HepG2 (cell line): ENCODE data around the gene DISP2. TPM values are rescaled to one million over a fixed set of nuclear protein-coding genes. Genes with fewer than 3 reads are reported as not detected.

Source experiments
- CENPX ChIP-seq: sonication (generic); formaldehyde crosslinking; IDR thresholded peaks from 2 replicates; pipeline ENCODE4 v1.9.0; 2021; ENCODE audit warnings: mild to moderate bottlenecking, missing genetic modification reagents, moderate library complexity
- EZH2 ChIP-seq: conservative IDR thresholded peaks from 2 replicates; pipeline ENCODE4 v1.6.1; 2012; ENCODE audit warnings: mild to moderate bottlenecking, low read depth, low read length, moderate library complexity
- FOXA3 ChIP-seq: IDR thresholded peaks from 2 replicates; pipeline ENCODE4 v1.6.1; 2016; ENCODE audit warnings: missing genetic modification reagents, missing compliant biosample characterization
- GPN1 ChIP-seq: sonication (generic); formaldehyde crosslinking; IDR thresholded peaks from 2 replicates; pipeline ENCODE4 v1.5.1; 2020; ENCODE audit warnings: missing genetic modification reagents, borderline replicate concordance
- HES4 ChIP-seq: sonication (generic); formaldehyde crosslinking; IDR thresholded peaks from 2 replicates; pipeline ENCODE4 v1.9.0; 2021; ENCODE audit warnings: mild to moderate bottlenecking, missing genetic modification reagents, borderline replicate concordance
- HHEX ChIP-seq: IDR thresholded peaks from 2 replicates; pipeline ENCODE4 v1.6.1; 2016; ENCODE audit warnings: control low read depth
- HNRNPLL ChIP-seq: fragments of 200-400 bp; formaldehyde crosslinking; IDR thresholded peaks from 2 replicates; pipeline ENCODE4 v1.6.1; 2017; ENCODE audit warnings: mild to moderate bottlenecking, low read depth, low read length; ENCODE audit not compliant: poor library complexity, severe bottlenecking
- HOXA5 ChIP-seq: sonication (generic); formaldehyde crosslinking; IDR thresholded peaks from 2 replicates; pipeline ENCODE4 v1.4.0; 2020; ENCODE audit warnings: missing genetic modification reagents
- MEF2D ChIP-seq: sonication (generic); formaldehyde crosslinking; IDR thresholded peaks from 2 replicates; pipeline ENCODE4 v1.5.1; 2020; ENCODE audit warnings: mild to moderate bottlenecking, missing genetic modification reagents
- MIER2 ChIP-seq: IDR thresholded peaks from 2 replicates; pipeline ENCODE4 v1.6.1; 2016; ENCODE audit warnings: missing biosample characterization, missing genetic modification reagents
- MIER3 ChIP-seq: IDR thresholded peaks from 2 replicates; pipeline ENCODE4 v1.6.1; 2016; ENCODE audit warnings: missing compliant biosample characterization, borderline replicate concordance
- MIXL1 ChIP-seq: IDR thresholded peaks from 2 replicates; pipeline ENCODE4 v1.6.1; 2016
- PHF21A ChIP-seq: sonication (generic); formaldehyde crosslinking; IDR thresholded peaks from 2 replicates; pipeline ENCODE4 v1.5.0; 2020; ENCODE audit warnings: mild to moderate bottlenecking, missing genetic modification reagents
- RNF219 ChIP-seq: sonication (generic); formaldehyde crosslinking; IDR thresholded peaks from 2 replicates; pipeline ENCODE4 v1.5.0; 2020; ENCODE audit warnings: mild to moderate bottlenecking, missing genetic modification reagents
- SP140L ChIP-seq: sonication (generic); formaldehyde crosslinking; IDR thresholded peaks from 2 replicates; pipeline ENCODE4 v1.4.0; 2020; ENCODE audit warnings: missing genetic modification reagents, borderline replicate concordance
- TEAD2 ChIP-seq: sonication (generic); formaldehyde crosslinking; IDR thresholded peaks from 2 replicates; pipeline ENCODE4 v1.9.0; 2021; ENCODE audit warnings: missing genetic modification reagents
- ZBTB33 ChIP-seq: sonication (generic); formaldehyde crosslinking; IDR thresholded peaks from 2 replicates; pipeline ENCODE4 v1.4.0; 2020; ENCODE audit warnings: missing genetic modification reagents
- ZFP91 ChIP-seq: sonication (generic); formaldehyde crosslinking; IDR thresholded peaks from 2 replicates; pipeline ENCODE4 v1.9.0; 2022; ENCODE audit warnings: missing genetic modification reagents, mild to moderate bottlenecking, borderline replicate concordance
- ZNF160 ChIP-seq: sonication (generic); formaldehyde crosslinking; IDR thresholded peaks from 2 replicates; pipeline ENCODE4 v1.8.0; 2022; ENCODE audit warnings: mild to moderate bottlenecking, inconsistent platforms, missing genetic modification reagents
- ZNF205 ChIP-seq: IDR thresholded peaks from 2 replicates; pipeline ENCODE4 v1.6.1; 2018; ENCODE audit warnings: missing biosample characterization, missing genetic modification reagents
- ZNF224 ChIP-seq: sonication (generic); formaldehyde crosslinking; IDR thresholded peaks from 2 replicates; pipeline ENCODE4 v1.5.0; 2020; ENCODE audit warnings: mild to moderate bottlenecking, missing genetic modification reagents
- ZNF24 ChIP-seq: fragments of 450-650 bp; IDR thresholded peaks from 2 replicates; pipeline ENCODE4 v1.6.1; 2017; ENCODE audit warnings: antibody characterized with exemption, mild to moderate bottlenecking
- ZNF282 ChIP-seq: fragments of 450-650 bp; IDR thresholded peaks from 2 replicates; pipeline ENCODE4 v1.6.1; 2018; ENCODE audit not compliant: partially characterized antibody
- ZNF562 ChIP-seq: sonication (generic); formaldehyde crosslinking; IDR thresholded peaks from 2 replicates; pipeline ENCODE4 v1.8.0; 2022; ENCODE audit warnings: missing genetic modification reagents, borderline replicate concordance
- ZNF563 ChIP-seq: sonication (generic); formaldehyde crosslinking; IDR thresholded peaks from 2 replicates; pipeline ENCODE4 v1.8.0; 2022; ENCODE audit warnings: mild to moderate bottlenecking, moderate library complexity, missing genetic modification reagents
- ZNF839 ChIP-seq: sonication (generic); formaldehyde crosslinking; IDR thresholded peaks from 2 replicates; pipeline ENCODE4 v1.4.0; 2020; ENCODE audit warnings: missing genetic modification reagents, mild to moderate bottlenecking, borderline replicate concordance
- ZNF883 ChIP-seq: sonication (generic); formaldehyde crosslinking; IDR thresholded peaks from 2 replicates; pipeline ENCODE4 v1.5.1; 2020; ENCODE audit warnings: mild to moderate bottlenecking, missing genetic modification reagents; ENCODE audit errors: not compliant biosample characterization
- polyA plus RNA-seq, 8 experiments: library from polyadenylated mRNA; depleted of rRNA in 3 of 8; stranded (reverse) in 7 of 8; unstranded in 1 of 8; fragments of >200 nt; fragmentation: Illumina TruSeq in 4 of 8; extraction: Trizol in 4 of 8; gene quantifications; 2 replicates each; pipeline versions ENCODE4 v1.2.1 to v1.2.3, GENCODE V29; 2011 to 2016; ENCODE audit warnings: low read depth in 4 of 8, missing spikeins in 1 of 8, mixed read lengths in 1 of 8; ENCODE audit not compliant: insufficient read depth in 1 of 8
- total RNA-seq, 5 experiments: library from RNA; depleted of rRNA; stranded (reverse); fragments of >200 nt; fragmentation: Illumina TruSeq; extraction: Trizol; gene quantifications; 2 replicates each; pipeline ENCODE4 v1.2.3, GENCODE V29; 2016; ENCODE audit warnings: low read depth in 1 of 5

DISP2 gene
- total and polyA plus RNA-seq, 2 of the 13 experiments (the other 11 are each of a cell fraction or from before 2014, with no cell fraction given), result 0.09 to 0.32 TPM

GRCh38 chr15:40323239-40323952, 34.6 kb upstream of the DISP2 start, which contains the start of gene INAFM2 (continued):
- TF ChIP-seq SP140L (CRISPR knock-in tag) (no peak), ZNF205 (CRISPR knock-in tag) (no peak), ZNF563 (CRISPR knock-in tag) (peak; percentile 84), MIXL1 (CRISPR knock-in tag) (peak; percentile 27; the same call in 1 of the 2 replicates), ZNF24 (no peak), ZNF160 (CRISPR knock-in tag) (0 out of 2 replicates have a peak, but pooled peaks have one; percentile 64), HOXA5 (peak; percentile 72; the same call in 1 of the 2 replicates), MIER3 (CRISPR knock-in tag) (peak; percentile 17; the same call in 1 of the 2 replicates), HNRNPLL (peak; percentile 67), EZH2 (no peak), TEAD2 (peak; percentile 73; the same call in 1 of the 2 replicates), ZFP91 (peak; percentile 97), MIER2 (CRISPR knock-in tag) (peak; percentile 32; the same call in 1 of the 2 replicates), ZNF224 (CRISPR knock-in tag) (no peak), ZBTB33 (no peak), FOXA3 (CRISPR knock-in tag) (peak; percentile 22; the same call in 1 of the 2 replicates), ZNF562 (0 out of 2 replicates have a peak, but pooled peaks have one; percentile 38), ZNF282 (no peak), GPN1 (CRISPR knock-in tag) (no peak), PHF21A (CRISPR knock-in tag) (peak; percentile 79), MEF2D (CRISPR knock-in tag) (no peak), ZNF883 (CRISPR knock-in tag) (no peak), RNF219 (CRISPR knock-in tag) (no peak), ZNF839 (no peak), HHEX (CRISPR knock-in tag) (no peak), CENPX (CRISPR knock-in tag) (no peak), HES4 (no peak)
